Lung microvascular endothelial cell (primary cell): Measurements from ENCODE around the gene CMTM5. TPM values are rescaled to one million over a fixed set of nuclear protein-coding genes. Genes with fewer than 3 reads are reported as not detected.
"Not testable (repeated sequence)": the region's sequence is repeated elsewhere in the genome, so short reads cannot be mapped to it uniquely, and the experiment has no call there.

Experiments used
- DNase-seq, 2 donors: peaks; one replicate each; pipeline versions ENCODE4 v3.0.0 to v3.0.0-alpha.2; 2010; ENCODE audit warnings: low read depth in 2 of 2
- total RNA-seq: library from RNA; depleted of rRNA; stranded (reverse); fragments of >200 nt; gene quantifications from 2 replicates; pipeline ENCODE4 v1.2.1, GENCODE V29; 2014

CMTM5 gene
- total RNA-seq, 1 donor from 2014 or later, result not detected

- DNase-seq, result no peak
Observed at GRCh38 chr14:23414906-23415820, 38.3 kb downstream of the CMTM5 start.

GRCh38 chr14:23415821-23416778 lies 39.3 kb downstream of the CMTM5 start:
- no peak for DNase-seq

- DNase-seq, result no peak
Observed at GRCh38 chr14:23416801-23417200, 40.0 kb downstream of the CMTM5 start.

- DNase-seq, result not testable (repeated sequence)
Observed at GRCh38 chr14:23417269-23417668, 40.4 kb downstream of the CMTM5 start.

- DNase-seq, result no peak
Observed at GRCh38 chr14:23418021-23418420, 41.2 kb downstream of the CMTM5 start.

- DNase-seq, result not testable (repeated sequence)
Observed at GRCh38 chr14:23419646-23420045, 42.8 kb downstream of the CMTM5 start.

- no peak for DNase-seq
Observed at GRCh38 chr14:23421594-23421993, 44.7 kb downstream of the CMTM5 start.

DNA sequence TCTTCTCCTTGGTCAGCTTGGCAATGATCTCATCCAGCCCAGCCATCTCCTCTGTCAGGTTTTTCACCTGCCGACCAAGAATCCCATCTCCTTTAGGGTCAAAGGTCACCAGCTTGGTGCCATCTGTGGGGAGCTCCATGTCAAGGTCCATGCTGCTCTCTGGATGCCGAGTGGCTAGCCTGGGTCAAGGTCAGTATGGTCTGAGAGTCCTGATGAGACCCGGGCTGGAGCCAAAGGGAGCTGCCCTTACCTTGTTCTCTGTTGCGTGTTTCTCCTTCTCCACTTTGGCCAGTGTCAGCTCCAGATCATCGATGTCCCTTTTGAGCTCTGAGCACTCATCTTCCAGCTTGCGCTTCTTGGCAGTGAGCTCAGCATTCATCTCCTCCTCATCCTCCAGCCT lies 46.8 kb downstream of the CMTM5 start:
- no peak for DNase-seq

DNA sequence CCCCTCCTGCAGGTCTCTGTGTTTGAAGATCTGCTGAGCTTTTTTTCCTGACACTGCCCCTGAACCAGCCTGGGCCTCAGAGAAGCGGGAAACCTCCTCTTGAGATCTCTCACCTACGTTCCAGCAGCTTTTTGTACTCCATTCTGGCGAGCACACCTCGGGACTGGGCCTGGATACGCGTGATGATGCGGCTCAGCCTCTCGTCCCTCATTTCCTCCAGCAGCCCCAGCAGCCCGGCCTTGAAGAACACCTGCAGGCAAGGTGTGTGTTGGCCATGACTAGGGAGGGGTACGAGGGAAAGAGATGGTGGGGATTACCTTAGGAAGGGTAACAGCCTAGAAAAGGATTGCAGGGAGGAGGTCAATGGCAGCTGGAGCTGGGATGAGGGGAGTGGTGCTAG lies 48.3 kb downstream of the CMTM5 start:
- no peak for DNase-seq

DNA sequence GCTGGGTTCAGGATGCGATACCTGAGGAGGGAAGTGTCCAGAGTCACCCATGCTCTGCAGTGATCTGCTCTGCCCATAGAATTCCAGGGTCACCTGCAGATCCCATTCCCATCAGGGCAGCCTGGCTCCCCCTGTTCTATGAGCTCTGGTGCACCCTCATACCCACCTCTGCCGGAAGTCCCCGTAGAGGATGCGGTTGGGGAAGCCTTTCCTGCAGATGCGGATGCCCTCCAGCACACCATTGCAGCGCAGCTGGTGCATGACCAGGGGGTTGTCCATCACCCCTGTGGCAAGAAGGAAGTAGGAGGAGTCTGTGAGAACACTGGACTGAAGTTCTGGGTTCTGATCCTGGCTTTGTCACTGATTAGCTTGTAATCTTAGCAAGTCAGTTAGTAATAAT lies 49.0 kb downstream of the CMTM5 start:
- DNase-seq, result not testable (repeated sequence)

DNA sequence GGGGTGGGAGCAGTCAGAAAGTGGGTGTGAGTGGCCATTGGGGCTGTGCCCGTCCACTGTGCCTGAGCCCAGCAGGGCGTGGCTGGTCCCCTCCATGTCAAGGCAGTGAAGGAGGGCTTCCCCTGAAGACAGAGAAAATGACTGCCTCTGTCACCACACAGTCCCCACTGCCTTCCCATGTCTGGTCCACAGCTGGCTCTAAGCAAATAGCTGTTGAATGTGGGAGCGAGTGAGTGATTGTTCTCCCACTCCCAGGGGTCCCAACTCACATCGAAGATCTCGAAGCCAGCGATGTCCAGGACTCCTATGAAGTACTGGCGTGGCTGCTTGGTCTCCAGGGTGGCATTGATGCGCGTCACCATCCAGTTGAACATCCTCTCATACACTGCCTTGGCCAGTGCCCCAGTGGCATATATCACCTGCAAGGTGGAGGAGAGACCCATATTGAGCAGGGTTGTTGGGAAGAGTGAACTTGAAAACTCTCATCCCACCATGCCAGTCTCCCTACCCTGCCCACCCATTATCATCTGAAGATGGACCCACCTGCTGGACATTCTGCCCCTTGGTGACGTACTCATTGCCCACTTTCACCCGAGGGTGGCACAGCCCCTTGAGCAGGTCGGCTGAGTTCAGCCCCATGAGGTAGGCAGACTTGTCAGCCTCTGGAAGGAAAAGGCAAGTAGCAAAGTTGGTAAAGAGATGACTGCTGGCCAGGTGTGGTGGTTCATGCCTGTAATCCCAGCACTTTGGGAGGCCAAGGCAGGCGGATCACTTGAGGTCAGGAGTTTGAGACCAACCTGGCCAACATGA lies 52.0 kb downstream of the CMTM5 start:
- no peak for DNase-seq

Other genes starting within 250 kb of the CMTM5 start
- 0.44 TPM in 1 of 2 replicates, not detected in the other for gene SLC7A8, start 193.4 kb upstream of the CMTM5 start, total RNA-seq
- gene RNF212B, start 139.1 kb upstream of the CMTM5 start, total RNA-seq, result not detected in 2 replicates
- 3.1 and 3.4 TPM in 2 replicates for gene HOMEZ, start 90.9 kb upstream of the CMTM5 start, total RNA-seq
- 1.5 and 3.6 TPM in 2 replicates for gene PPP1R3E, start 74.2 kb upstream of the CMTM5 start, total RNA-seq
- gene BCL2L2, start 70.2 kb upstream of the CMTM5 start, total RNA-seq, result 9.4 and 14.9 TPM in 2 replicates
- gene PABPN1, start 55.6 kb upstream of the CMTM5 start, total RNA-seq, result 46.2 and 52.8 TPM in 2 replicates
- gene SLC22A17, start 24.2 kb upstream of the CMTM5 start, total RNA-seq, result 0.22 and 0.60 TPM in 2 replicates
- gene EFS, start 11.9 kb upstream of the CMTM5 start, total RNA-seq, result not detected in 2 replicates
- gene IL25, start 4.2 kb upstream of the CMTM5 start, total RNA-seq, result not detected in 2 replicates
- not detected in 2 replicates for gene MYH6, start 31.2 kb downstream of the CMTM5 start, total RNA-seq
- not detected in 2 replicates for gene MYH7, start 58.6 kb downstream of the CMTM5 start, total RNA-seq
- gene NGDN, start 92.7 kb downstream of the CMTM5 start, total RNA-seq, result 28.1 and 46.8 TPM in 2 replicates
- gene ZFHX2, start 174.7 kb downstream of the CMTM5 start, total RNA-seq, result under 0.01 and 0.22 TPM in 2 replicates
- 5.7 and 9.1 TPM in 2 replicates for gene THTPA, start 179.2 kb downstream of the CMTM5 start, total RNA-seq
- 18.5 and 23.8 TPM in 2 replicates for gene AP1G2, start 190.7 kb downstream of the CMTM5 start, total RNA-seq
- gene JPH4, start 201.7 kb downstream of the CMTM5 start, total RNA-seq, result not detected in 2 replicates